Measurements from ENCODE around the gene TMEM178B. TPM values are rescaled to one million over a fixed set of nuclear protein-coding genes. Genes with fewer than 3 reads are reported as not detected.

Gene TMEM178B
- polyA plus RNA-seq, 1 donor (not counting 4 experiments of a cell fraction or from before 2014, with no cell fraction given), result not detected

GRCh38 chr7:141475679-141476078 is 401.8 kb downstream of the TMEM178B start:
- Histone ChIP-seq H3K4me2 (ENCODE audit: control insufficient read depth, extremely low read depth, insufficient read depth, low read depth, low read length) (no peak overlapping the region), H3K9me3 (ENCODE audit: control insufficient read depth, low read depth, low read length) (no peaks in the 10 kb centered on the region), H4K20me1 (ENCODE audit: control insufficient read depth, extremely low read depth, insufficient read depth, low read length) (no peaks in the 10 kb centered on the region), H3K27ac (ENCODE audit: control insufficient read depth, insufficient read depth, low read length) (no peak overlapping the region), H3K4me1 (ENCODE audit: control insufficient read depth, extremely low read depth, insufficient read depth, low read length) (no peaks in the 10 kb centered on the region), H3K9ac (ENCODE audit: control insufficient read depth, extremely low read depth, insufficient read depth, low read length) (no peak overlapping the region), H3K36me3 (ENCODE audit: control insufficient read depth in 2 of 2, extremely low read depth in 1 of 2, insufficient read depth in 2 of 2, low read length in 2 of 2) (no peaks in the 10 kb centered on the region), H3K4me3 (ENCODE audit: control insufficient read depth in 2 of 3, extremely low read depth in 1 of 3, insufficient read depth in 2 of 3, low read depth in 1 of 3, low read length in 3 of 3) (no peak overlapping the region), H3K27me3 (ENCODE audit: control insufficient read depth, extremely low read depth, insufficient read depth, low read length) (no peaks in the 10 kb centered on the region), H3K79me2 (ENCODE audit: control insufficient read depth, insufficient read depth, low read length) (no peaks in the 10 kb centered on the region), H2AFZ (ENCODE audit: control insufficient read depth, low read length) (no peak overlapping the region), H3K9me1 (ENCODE audit: control insufficient read depth, extremely low read depth, insufficient read depth, low read length) (no peaks in the 10 kb centered on the region)
- TF ChIP-seq, protein P1, sequence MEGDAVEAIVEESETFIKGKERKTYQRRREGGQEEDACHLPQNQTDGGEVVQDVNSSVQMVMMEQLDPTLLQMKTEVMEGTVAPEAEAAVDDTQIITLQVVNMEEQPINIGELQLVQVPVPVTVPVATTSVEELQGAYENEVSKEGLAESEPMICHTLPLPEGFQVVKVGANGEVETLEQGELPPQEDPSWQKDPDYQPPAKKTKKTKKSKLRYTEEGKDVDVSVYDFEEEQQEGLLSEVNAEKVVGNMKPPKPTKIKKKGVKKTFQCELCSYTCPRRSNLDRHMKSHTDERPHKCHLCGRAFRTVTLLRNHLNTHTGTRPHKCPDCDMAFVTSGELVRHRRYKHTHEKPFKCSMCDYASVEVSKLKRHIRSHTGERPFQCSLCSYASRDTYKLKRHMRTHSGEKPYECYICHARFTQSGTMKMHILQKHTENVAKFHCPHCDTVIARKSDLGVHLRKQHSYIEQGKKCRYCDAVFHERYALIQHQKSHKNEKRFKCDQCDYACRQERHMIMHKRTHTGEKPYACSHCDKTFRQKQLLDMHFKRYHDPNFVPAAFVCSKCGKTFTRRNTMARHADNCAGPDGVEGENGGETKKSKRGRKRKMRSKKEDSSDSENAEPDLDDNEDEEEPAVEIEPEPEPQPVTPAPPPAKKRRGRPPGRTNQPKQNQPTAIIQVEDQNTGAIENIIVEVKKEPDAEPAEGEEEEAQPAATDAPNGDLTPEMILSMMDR (optimal IDR thresholded peaks at IDR 0.05 in 1 of 3, IDR thresholded peaks at IDR 0.05 in 1 of 3, conservative IDR thresholded peaks at IDR 0.05 in 1 of 3; ENCODE audit: extremely low read depth in 1 of 3, insufficient read depth in 2 of 3, low read length in 3 of 3), result no peak
- no peak for TF ChIP-seq EZH2 (IDR thresholded peaks at IDR 0.05; ENCODE audit: low read length)
- FAIRE-seq, result no peak
- DNase-seq (ENCODE audit: low read depth, low spot score), result no peak
- dilution Hi-C loops (cut with MboI; ENCODE audit: extremely low pct_ligation_motif_present, low sequenced_read_pairs), result no loop called here

DNA sequence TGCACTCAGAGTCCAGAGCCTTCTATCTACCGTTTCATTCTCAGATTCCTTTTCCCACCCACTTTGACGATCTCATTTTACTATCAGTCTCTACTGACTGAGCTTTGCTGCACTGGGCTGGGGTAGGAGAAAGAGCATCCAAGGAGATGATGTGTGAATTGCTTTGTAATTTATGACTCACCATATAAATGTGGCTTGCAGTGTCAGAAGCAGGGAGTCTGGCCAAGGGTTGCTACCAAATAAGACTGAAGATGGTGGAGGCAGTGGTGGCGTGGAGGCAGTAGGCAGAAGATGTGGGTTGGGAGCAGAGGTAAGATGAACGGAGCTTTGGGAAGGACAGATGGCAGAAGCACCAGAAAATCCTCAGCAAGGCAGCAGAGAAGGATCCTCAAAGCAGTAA is 404.0 kb downstream of the TMEM178B start:
- DNase-seq (ENCODE audit: low read depth, low spot score) (no peak), FAIRE-seq (no peak)
- H3K36me3 ChIP-seq (ENCODE audit: control insufficient read depth in 2 of 2, extremely low read depth in 1 of 2, insufficient read depth in 2 of 2, low read length in 2 of 2), result no peaks in the 10 kb centered on the region
- dilution Hi-C loops (cut with MboI; ENCODE audit: extremely low pct_ligation_motif_present, low sequenced_read_pairs), result no loop called here
- no peaks in the 10 kb centered on the region for H4K20me1 ChIP-seq (ENCODE audit: control insufficient read depth, extremely low read depth, insufficient read depth, low read length)
- no peak overlapping the region for H3K9ac ChIP-seq (ENCODE audit: control insufficient read depth, extremely low read depth, insufficient read depth, low read length)
- no peak for TF ChIP-seq EZH2 (IDR thresholded peaks at IDR 0.05; ENCODE audit: low read length)
- TF ChIP-seq, protein P1 (optimal IDR thresholded peaks at IDR 0.05 in 1 of 3, IDR thresholded peaks at IDR 0.05 in 1 of 3, conservative IDR thresholded peaks at IDR 0.05 in 1 of 3; ENCODE audit: extremely low read depth in 1 of 3, insufficient read depth in 2 of 3, low read length in 3 of 3), result no peak
- H3K9me3 ChIP-seq (ENCODE audit: control insufficient read depth, low read depth, low read length), result no peaks in the 10 kb centered on the region
- H3K27me3 ChIP-seq (ENCODE audit: control insufficient read depth, extremely low read depth, insufficient read depth, low read length), result no peaks in the 10 kb centered on the region
- no peaks in the 10 kb centered on the region for H3K79me2 ChIP-seq (ENCODE audit: control insufficient read depth, insufficient read depth, low read length)
- no peak overlapping the region for H3K27ac ChIP-seq (ENCODE audit: control insufficient read depth, insufficient read depth, low read length)
- no peaks in the 10 kb centered on the region for H3K4me1 ChIP-seq (ENCODE audit: control insufficient read depth, extremely low read depth, insufficient read depth, low read length)
- H2AFZ ChIP-seq (ENCODE audit: control insufficient read depth, low read length), result no peak overlapping the region
- no peak overlapping the region for H3K4me2 ChIP-seq (ENCODE audit: control insufficient read depth, extremely low read depth, insufficient read depth, low read depth, low read length)
- no peaks in the 10 kb centered on the region for H3K9me1 ChIP-seq (ENCODE audit: control insufficient read depth, extremely low read depth, insufficient read depth, low read length)
- H3K4me3 ChIP-seq (ENCODE audit: control insufficient read depth in 2 of 3, extremely low read depth in 1 of 3, insufficient read depth in 2 of 3, low read depth in 1 of 3, low read length in 3 of 3), result no peak overlapping the region
